H9 (cell line): ENCODE data around the gene ADAMTSL5. TPM values are rescaled to one million over a fixed set of nuclear protein-coding genes. Genes with fewer than 3 reads are reported as not detected.

Source experiments
- DNase-seq: peaks from one replicate; pipeline ENCODE4 v3.0.0-alpha.2; 2017
- H2AFZ ChIP-seq: one replicate; pipeline ENCODE4 v1.6.1; 2013; ENCODE audit warnings: mild to moderate bottlenecking, low read length, control low read depth, moderate library complexity
- H2AK5ac ChIP-seq: 2 replicates; pipeline ENCODE4 v1.6.1; 2013; ENCODE audit warnings: low read length, control low read depth, mixed read lengths; ENCODE audit not compliant: insufficient read length
- H2BK120ac ChIP-seq: one replicate; pipeline ENCODE4 v1.6.1; 2013; ENCODE audit warnings: low read depth, mild to moderate bottlenecking, low read length, control low read depth, inconsistent platforms; ENCODE audit not compliant: poor library complexity, severe bottlenecking
- H2BK12ac ChIP-seq: 2 replicates; pipeline ENCODE4 v1.6.1; 2013; ENCODE audit warnings: low read length, control low read depth, mixed read lengths, low read depth; ENCODE audit not compliant: insufficient read length
- H2BK15ac ChIP-seq: 2 replicates; pipeline ENCODE4 v1.6.1; 2013; ENCODE audit warnings: low read depth, low read length, control low read depth
- H2BK20ac ChIP-seq: one replicate; pipeline ENCODE4 v1.6.1; 2013; ENCODE audit warnings: low read depth, mild to moderate bottlenecking, low read length, control low read depth, inconsistent platforms; ENCODE audit not compliant: poor library complexity, severe bottlenecking
- H2BK5ac ChIP-seq: 2 replicates; pipeline ENCODE4 v1.6.1; 2013; ENCODE audit warnings: low read length, control low read depth, mixed read lengths; ENCODE audit not compliant: insufficient read length
- H3K14ac ChIP-seq: 2 replicates; pipeline ENCODE4 v1.6.1; 2013; ENCODE audit warnings: low read length, control low read depth; ENCODE audit not compliant: insufficient read depth
- H3K18ac ChIP-seq: 2 replicates; pipeline ENCODE4 v1.6.1; 2013; ENCODE audit warnings: low read depth, mild to moderate bottlenecking, mixed read lengths, low read length, control low read depth; ENCODE audit not compliant: insufficient read length
- H3K23ac ChIP-seq: 2 replicates; pipeline ENCODE4 v1.6.1; 2013; ENCODE audit warnings: low read length, control low read depth, mixed read lengths, low read depth; ENCODE audit not compliant: insufficient read length
- H3K23me2 ChIP-seq: 2 replicates; pipeline ENCODE4 v1.6.1; 2013; ENCODE audit warnings: low read depth, mild to moderate bottlenecking, mixed read lengths, low read length, control low read depth; ENCODE audit not compliant: insufficient read length, poor library complexity, severe bottlenecking
- H3K27ac ChIP-seq: 2 replicates; pipeline ENCODE4 v1.5.1; 2013; ENCODE audit warnings: low read length, control low read depth, mixed read lengths, low read depth; ENCODE audit not compliant: insufficient read length
- H3K27me3 ChIP-seq: 2 replicates; pipeline ENCODE4 v1.6.1; 2013; ENCODE audit warnings: low read length, control low read depth, inconsistent platforms; ENCODE audit not compliant: insufficient read depth
- H3K4ac ChIP-seq: 2 replicates; pipeline ENCODE4 v1.6.1; 2013; ENCODE audit warnings: low read depth, mild to moderate bottlenecking, control low read depth, inconsistent platforms, low read length, moderate library complexity
- H3K4me1 ChIP-seq: 2 replicates; pipeline ENCODE4 v1.6.1; 2013; ENCODE audit warnings: low read length, control low read depth, inconsistent platforms; ENCODE audit not compliant: insufficient read depth
- H3K4me2 ChIP-seq: 2 replicates; pipeline ENCODE4 v1.6.1; 2013; ENCODE audit warnings: low read length, control low read depth, mixed read lengths; ENCODE audit not compliant: insufficient read length, insufficient read depth
- H3K56ac ChIP-seq: 2 replicates; pipeline ENCODE4 v1.6.1; 2013; ENCODE audit warnings: low read depth, mild to moderate bottlenecking, mixed read lengths, low read length, control low read depth; ENCODE audit not compliant: insufficient read length
- H3K79me1 ChIP-seq: 2 replicates; pipeline ENCODE4 v1.6.1; 2013; ENCODE audit warnings: low read depth, mild to moderate bottlenecking, moderate library complexity, low read length, control low read depth, inconsistent platforms; ENCODE audit not compliant: insufficient read depth, poor library complexity, severe bottlenecking
- H3K79me2 ChIP-seq: 2 replicates; pipeline ENCODE4 v1.6.1; 2013; ENCODE audit warnings: low read length, control low read depth, inconsistent platforms; ENCODE audit not compliant: insufficient read depth
- H3K9ac ChIP-seq: 2 replicates; pipeline ENCODE4 v1.6.1; 2013; ENCODE audit warnings: low read length, control low read depth, mixed read lengths; ENCODE audit not compliant: insufficient read length; ENCODE audit errors: extremely low read depth
- H3K9me3 ChIP-seq: one replicate; pipeline ENCODE4 v1.6.1; 2013; ENCODE audit warnings: low read depth, low read length, inconsistent platforms; ENCODE audit not compliant: control insufficient read depth
- H3T11ph ChIP-seq: one replicate; pipeline ENCODE4 v1.6.1; 2013; ENCODE audit warnings: mild to moderate bottlenecking, low read length, control low read depth, inconsistent platforms
- H4K20me1 ChIP-seq: one replicate; pipeline ENCODE4 v1.6.1; 2013; ENCODE audit not compliant: control insufficient read depth, insufficient read length, insufficient read depth
- H4K5ac ChIP-seq: 2 replicates; pipeline ENCODE4 v1.6.1; 2013; ENCODE audit warnings: low read depth, mild to moderate bottlenecking, mixed read lengths, low read length, control low read depth; ENCODE audit not compliant: insufficient read length
- H4K8ac ChIP-seq: replicated peaks from 2 replicates; pipeline ENCODE4 v1.6.1; 2013; ENCODE audit warnings: low read length, control low read depth, mixed read lengths, low read depth; ENCODE audit not compliant: insufficient read length
- H4K91ac ChIP-seq: 2 replicates; pipeline ENCODE4 v1.6.1; 2013; ENCODE audit warnings: low read depth, mild to moderate bottlenecking, moderate library complexity, mixed read lengths, low read length, control low read depth; ENCODE audit not compliant: insufficient read length
- H3K27ac Mint-ChIP-seq, 3 experiments: 2 replicates in 2 of 3; 3 replicates in 1 of 3; pipeline ENCODE4 v1.8.0; 2020 to 2021; ENCODE audit warnings: mixed read lengths in 3 of 3, mild to moderate bottlenecking in 1 of 3, moderate library complexity in 1 of 3
- H3K27me3 Mint-ChIP-seq: 2 replicates; pipeline ENCODE4 v1.8.0; 2021; ENCODE audit warnings: low read depth, mild to moderate bottlenecking, moderate library complexity, mixed read lengths
- H3K36me3 Mint-ChIP-seq, 3 experiments: 2 replicates in 2 of 3; 3 replicates in 1 of 3; pipeline ENCODE4 v1.8.0; 2020 to 2021; ENCODE audit warnings: low read depth in 3 of 3, mixed read lengths in 3 of 3; ENCODE audit not compliant: insufficient read depth in 1 of 3
- H3K4me1 Mint-ChIP-seq, 2 experiments: 2 replicates each; pipeline ENCODE4 v1.8.0; 2020; ENCODE audit warnings: mixed read lengths in 2 of 2
- H3K4me3 Mint-ChIP-seq, 2 experiments: 2 replicates in 1 of 2; 3 replicates in 1 of 2; pipeline ENCODE4 v1.8.0; 2020 to 2021; ENCODE audit warnings: mild to moderate bottlenecking in 2 of 2, mixed read lengths in 2 of 2, moderate library complexity in 1 of 2
- H3K9me3 Mint-ChIP-seq, 2 experiments: 2 replicates in 1 of 2; 3 replicates in 1 of 2; pipeline ENCODE4 v1.8.0; 2020; ENCODE audit warnings: mild to moderate bottlenecking in 2 of 2, mixed read lengths in 2 of 2, moderate library complexity in 1 of 2
- CTCF ChIP-seq: fragments of 200-600 bp; sonication (generic); conservative IDR thresholded peaks from 3 replicates; pipeline ENCODE4 v1.8.0; 2021; ENCODE audit warnings: antibody characterized with exemption, mild to moderate bottlenecking
- WGBS: extraction: QIAGEN DNeasy Blood & Tissue Kit; methylation state at CpG from one replicate; pipeline ENCODE4 v1.1.7; 2013; ENCODE audit warnings: missing lambda C conversion rate, low lambda C conversion rate, mixed read lengths; ENCODE audit not compliant: insufficient read length; ENCODE audit errors: extremely low coverage; 5-methylcytosine and 5-hydroxymethylcytosine counted together
- total RNA-seq: library from RNA; stranded (reverse); gene quantifications from 2 replicates; pipeline ENCODE4 v1.2.1, GENCODE V29; 2021

ADAMTSL5 gene
- total RNA-seq, 1 experiment from 2014 or later, result 1.5 TPM

GRCh38 chr19:1524287-1524971, 11.6 kb upstream of the ADAMTSL5 start:
- no peak overlapping the region for H3K27ac ChIP-seq
- no peaks in the 10 kb centered on the region for H3K36me3 Mint-ChIP-seq
- no peak overlapping the region for H2BK120ac ChIP-seq
- H3K14ac ChIP-seq, result no peak overlapping the region
- no peak for TF ChIP-seq CTCF
- H3K27me3 ChIP-seq, result peaks cover 16% of the 10 kb centered on the region; the same call in 1 of the 2 replicates
- H4K5ac ChIP-seq, result no peak overlapping the region
- H3K9me3 Mint-ChIP-seq, result peaks cover 0 to 6% of the 10 kb centered on the region in 2 experiments; a peak in 3 of 5 replicates
- H3K27ac Mint-ChIP-seq, result no peak overlapping the region
- no peak overlapping the region for H4K91ac ChIP-seq
- H3K79me2 ChIP-seq, result no peaks in the 10 kb centered on the region
- no peak overlapping the region for H3K4ac ChIP-seq
- H3K79me1 ChIP-seq, result no peaks in the 10 kb centered on the region
- no peak overlapping the region for H2BK15ac ChIP-seq
- peaks cover 2% of the 10 kb centered on the region for H3K23me2 ChIP-seq
- H3K4me1 Mint-ChIP-seq, result peaks cover 6 to 7% of the 10 kb centered on the region in 2 experiments; a peak in 3 of 4 replicates
- no peak overlapping the region for H4K8ac ChIP-seq
- no peak overlapping the region for H2AFZ ChIP-seq
- no peak overlapping the region for H3K23ac ChIP-seq
- H3K9ac ChIP-seq, result no peak overlapping the region
- H3K56ac ChIP-seq, result no peak overlapping the region
- no peak overlapping the region for H2BK20ac ChIP-seq
- no peak overlapping the region for H2AK5ac ChIP-seq
- H3K4me3 Mint-ChIP-seq, result peak overlapping the region; percentile 55 to 81
- H2BK12ac ChIP-seq, result no peak overlapping the region
- H3T11ph ChIP-seq, result no peak overlapping the region
- no peak for DNase-seq
- no peak overlapping the region for H2BK5ac ChIP-seq
- no CpG with 5 or more reads among the region's 49 CpGs for WGBS
- no peaks in the 10 kb centered on the region for H3K9me3 ChIP-seq
- no peaks in the 10 kb centered on the region for H3K4me1 ChIP-seq
- H4K20me1 ChIP-seq, result peaks cover 3% of the 10 kb centered on the region
- H3K4me2 ChIP-seq, result peak overlapping the region; percentile 15
- H3K27me3 Mint-ChIP-seq, result peaks cover 72% of the 10 kb centered on the region
- no peak overlapping the region for H3K18ac ChIP-seq
